Cardiac atrium fibroblast (primary cell): ENCODE measurements around the gene SERPINF2. TPM values are rescaled to one million over a fixed set of nuclear protein-coding genes. Genes with fewer than 3 reads are reported as not detected.

Experiments used
- total RNA-seq: library from RNA; depleted of rRNA; stranded (reverse); fragments of >200 nt; gene quantifications from 2 replicates; pipeline ENCODE4 v1.2.3, GENCODE V29; 2015

The SERPINF2 gene
- total RNA-seq, result 0.65 TPM in 1 of 2 replicates, not detected in the other

DNA sequence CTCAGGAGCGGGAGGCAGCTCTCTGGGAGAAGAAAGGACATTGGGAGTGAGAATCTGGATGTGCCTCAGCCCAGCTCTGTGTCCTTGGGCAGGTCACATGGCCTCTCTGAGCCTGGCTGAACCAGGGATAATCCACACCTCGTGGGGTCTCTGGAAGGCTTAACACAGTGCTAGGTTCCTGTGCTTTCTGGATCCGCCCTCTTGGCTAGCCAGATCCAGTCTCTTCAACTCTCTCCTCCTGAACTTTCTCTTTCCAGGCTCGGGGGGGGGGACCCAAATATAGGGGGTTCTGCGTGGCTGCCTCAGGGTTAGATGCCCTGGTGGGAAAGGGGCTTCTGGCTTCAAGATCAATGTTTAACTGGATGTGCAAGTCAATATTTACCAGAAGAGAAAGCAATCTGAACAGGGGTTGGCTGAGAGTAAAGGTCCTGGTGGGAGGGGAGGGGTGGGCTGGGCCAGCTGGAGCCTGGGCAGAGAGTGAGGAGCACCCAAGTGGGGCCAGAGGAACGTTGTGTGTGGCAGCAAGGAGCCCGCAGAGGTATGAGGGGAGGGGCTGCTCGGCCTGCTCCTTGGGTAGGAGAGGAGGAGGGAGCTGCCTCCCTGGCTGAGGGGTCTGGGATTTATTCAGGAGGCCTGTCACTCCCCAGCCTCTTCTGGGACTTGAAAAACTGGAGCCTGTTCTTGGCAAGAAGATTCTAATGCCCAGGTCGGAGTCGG, at the start of gene SERPINF2:
Gene SERPINF2 (plus strand): TSS at position 501 of the 717 bp plus-strand sequence. CDS start 2,125 bp downstream, outside the sequence.

DNA sequence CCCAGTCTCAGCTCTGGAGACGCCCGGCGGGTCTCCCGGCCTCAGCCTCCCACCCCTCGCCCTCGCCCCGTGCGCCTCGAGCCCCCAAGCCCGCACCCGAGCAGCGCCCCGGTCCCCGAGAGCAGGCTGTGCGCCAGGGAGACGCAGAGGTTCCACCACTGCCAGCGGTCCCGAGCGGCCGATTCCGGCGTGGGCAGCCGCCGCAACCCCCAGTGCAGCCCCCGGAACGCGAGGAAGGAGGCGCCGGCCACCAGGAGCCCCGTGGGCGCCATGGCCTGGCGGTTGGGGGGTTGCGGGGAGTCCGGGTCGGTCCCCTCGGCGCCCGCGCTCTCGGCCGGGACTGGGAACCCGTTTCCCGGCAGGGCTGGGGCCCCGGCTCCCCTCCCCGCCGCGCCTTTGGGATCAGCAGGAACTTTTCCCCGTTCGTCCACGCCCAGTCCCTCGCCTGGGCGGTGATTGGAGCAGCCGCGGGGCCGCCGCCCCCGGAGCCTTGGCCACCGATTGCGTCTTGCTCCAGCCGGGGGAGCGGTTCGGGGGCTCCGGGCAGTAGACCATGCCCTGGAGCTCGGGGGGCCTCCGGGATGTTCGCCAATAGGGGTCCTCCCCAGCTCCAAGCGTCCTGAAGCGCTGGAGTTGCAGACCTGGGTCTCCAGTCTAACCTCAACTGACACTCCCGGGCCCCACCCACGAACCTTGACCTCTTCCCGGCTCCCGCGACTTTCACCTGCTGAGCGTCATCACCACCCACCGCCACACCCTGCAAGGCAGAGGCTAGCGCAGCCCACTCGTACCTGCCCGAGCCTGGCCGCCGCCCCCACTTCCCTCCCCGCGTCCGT, 32.5 kb upstream of the SERPINF2 start, which contains the start of gene TLCD2:
Gene TLCD2 (minus strand): TSS at position 407 of the 836 bp plus-strand sequence. CDS start 135 bp downstream, at position 272.

DNA sequence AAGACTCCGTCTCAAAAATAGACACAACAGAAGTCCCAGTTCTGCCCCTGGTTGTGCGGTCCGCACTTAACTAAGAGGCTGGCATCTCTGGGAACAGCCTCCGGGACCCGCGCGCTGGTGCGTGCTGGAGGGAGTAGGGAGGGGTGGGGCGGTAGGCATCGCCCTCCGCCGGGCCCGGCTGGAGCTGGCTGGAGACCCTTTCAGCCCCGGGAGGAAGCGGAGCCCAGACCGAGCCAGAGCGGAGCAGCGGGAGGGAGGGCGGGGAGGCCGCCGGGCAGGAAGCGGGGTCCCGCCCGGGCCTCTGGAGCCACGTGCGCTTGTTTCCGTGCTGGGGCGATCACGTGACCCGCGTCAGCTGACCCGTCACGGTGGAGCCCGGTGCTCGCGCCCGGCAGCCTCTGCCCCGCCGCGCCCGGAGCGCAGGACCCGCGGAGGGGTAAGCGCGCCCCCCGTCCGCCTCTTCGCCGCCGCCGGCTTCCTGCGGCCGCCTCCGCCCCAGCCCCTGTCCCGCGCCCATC, 18.3 kb upstream of the SERPINF2 start, which contains the start of gene WDR81:
Gene WDR81 (plus strand): TSS at position 354 of the 518 bp plus-strand sequence. CDS start 256 bp downstream, outside the sequence.

Other genes with a start within 250 kb of the SERPINF2 start
- gene INPP5K, start 226.3 kb upstream of the SERPINF2 start, total RNA-seq, result 23.2 and 45.3 TPM in 2 replicates
- 25.3 and 29.5 TPM in 2 replicates for gene PITPNA, start 180.1 kb upstream of the SERPINF2 start, total RNA-seq
- gene SLC43A2, start 114.0 kb upstream of the SERPINF2 start, total RNA-seq, result 11.6 and 26.1 TPM in 2 replicates
- 0.54 and 3.1 TPM in 2 replicates for gene SCARF1, start 97.1 kb upstream of the SERPINF2 start, total RNA-seq
- 9.7 and 12.2 TPM in 2 replicates for gene RILP, start 93.0 kb upstream of the SERPINF2 start, total RNA-seq
- 90.6 and 116 TPM in 2 replicates for gene PRPF8, start 58.0 kb upstream of the SERPINF2 start, total RNA-seq
- gene TLCD2, start 32.5 kb upstream of the SERPINF2 start, total RNA-seq, result 2.3 and 3.1 TPM in 2 replicates
- gene WDR81, start 18.2 kb upstream of the SERPINF2 start, total RNA-seq, result 16.1 and 17.2 TPM in 2 replicates
- gene SERPINF1, start 19.2 kb downstream of the SERPINF2 start, total RNA-seq, result 424 and 472 TPM in 2 replicates
- gene SMYD4, start 87.0 kb downstream of the SERPINF2 start, total RNA-seq, result 4.3 and 6.6 TPM in 2 replicates
- gene RPA1, start 87.1 kb downstream of the SERPINF2 start, total RNA-seq, result 12.3 and 46.8 TPM in 2 replicates